D721Med (cell line): ENCODE results near the gene INSIG1.

ENCODE experiments used
- DNase-seq: peaks from one replicate; pipeline ENCODE4 v3.0.0; 2011; ENCODE audit warnings: low spot score; ENCODE audit not compliant: insufficient read length
- FAIRE-seq: peaks from 2 replicates; lab custom pipeline; 2011; peaks lifted over from hg19 to GRCh38; lab: Jason Lieb, UNC
- TF ChIP-seq, protein P1 (sequence below): IDR thresholded peaks from 2 replicates; pipeline ENCODE4 v1.5.1; 2012; ENCODE audit warnings: mild to moderate bottlenecking, control low read depth; ENCODE audit not compliant: insufficient read depth; ENCODE audit errors: missing control alignments

INSIG1 gene

GRCh38 chr7:155327590-155328320, 30.1 kb downstream of the INSIG1 start:
- TF ChIP-seq, protein P1, sequence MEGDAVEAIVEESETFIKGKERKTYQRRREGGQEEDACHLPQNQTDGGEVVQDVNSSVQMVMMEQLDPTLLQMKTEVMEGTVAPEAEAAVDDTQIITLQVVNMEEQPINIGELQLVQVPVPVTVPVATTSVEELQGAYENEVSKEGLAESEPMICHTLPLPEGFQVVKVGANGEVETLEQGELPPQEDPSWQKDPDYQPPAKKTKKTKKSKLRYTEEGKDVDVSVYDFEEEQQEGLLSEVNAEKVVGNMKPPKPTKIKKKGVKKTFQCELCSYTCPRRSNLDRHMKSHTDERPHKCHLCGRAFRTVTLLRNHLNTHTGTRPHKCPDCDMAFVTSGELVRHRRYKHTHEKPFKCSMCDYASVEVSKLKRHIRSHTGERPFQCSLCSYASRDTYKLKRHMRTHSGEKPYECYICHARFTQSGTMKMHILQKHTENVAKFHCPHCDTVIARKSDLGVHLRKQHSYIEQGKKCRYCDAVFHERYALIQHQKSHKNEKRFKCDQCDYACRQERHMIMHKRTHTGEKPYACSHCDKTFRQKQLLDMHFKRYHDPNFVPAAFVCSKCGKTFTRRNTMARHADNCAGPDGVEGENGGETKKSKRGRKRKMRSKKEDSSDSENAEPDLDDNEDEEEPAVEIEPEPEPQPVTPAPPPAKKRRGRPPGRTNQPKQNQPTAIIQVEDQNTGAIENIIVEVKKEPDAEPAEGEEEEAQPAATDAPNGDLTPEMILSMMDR: no peak
- FAIRE-seq (no peak), DNase-seq (no peak)

DNA sequence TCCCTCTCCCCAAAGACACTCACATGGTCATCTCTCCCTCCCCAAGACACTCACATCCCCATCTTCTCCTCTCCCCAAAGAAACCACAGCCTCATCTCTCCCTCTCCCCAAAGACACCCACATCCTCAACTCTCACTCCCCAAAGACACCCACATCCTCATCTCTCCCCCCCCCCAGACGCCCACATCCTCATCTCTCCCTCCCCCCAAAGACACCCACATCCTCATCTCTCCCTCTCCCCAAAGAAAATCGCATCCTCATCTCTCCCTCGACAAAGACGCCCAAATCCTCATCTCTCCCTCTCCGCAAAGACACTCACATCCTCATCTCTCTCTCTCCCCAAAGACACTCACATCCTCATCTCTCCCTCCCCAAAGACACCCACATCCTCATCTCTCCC, 31.5 kb downstream of the INSIG1 start:
- TF ChIP-seq, protein P1: no peak
- no peak for FAIRE-seq
- no peak for DNase-seq

DNA sequence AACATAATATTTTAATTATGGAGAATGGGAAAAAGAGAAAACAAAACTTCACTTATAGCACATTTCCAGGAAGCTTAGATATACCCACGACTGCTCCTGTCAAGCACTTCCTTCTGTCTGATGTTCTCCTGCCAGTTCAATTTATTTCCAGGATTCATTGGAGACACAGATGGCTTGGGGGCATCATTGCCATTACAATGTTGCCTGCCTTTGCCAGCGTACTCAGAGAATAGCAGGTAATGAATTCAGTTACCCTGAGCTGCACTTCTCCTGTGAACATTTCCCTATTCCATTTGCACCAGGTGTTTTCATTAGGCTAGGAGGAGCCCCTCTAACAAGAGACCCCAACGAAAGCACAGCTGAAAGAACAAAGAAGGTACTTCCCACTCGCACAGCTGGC, 33.7 kb downstream of the INSIG1 start:
- TF ChIP-seq, protein P1: no peak
- FAIRE-seq (no peak), DNase-seq (no peak)

DNA sequence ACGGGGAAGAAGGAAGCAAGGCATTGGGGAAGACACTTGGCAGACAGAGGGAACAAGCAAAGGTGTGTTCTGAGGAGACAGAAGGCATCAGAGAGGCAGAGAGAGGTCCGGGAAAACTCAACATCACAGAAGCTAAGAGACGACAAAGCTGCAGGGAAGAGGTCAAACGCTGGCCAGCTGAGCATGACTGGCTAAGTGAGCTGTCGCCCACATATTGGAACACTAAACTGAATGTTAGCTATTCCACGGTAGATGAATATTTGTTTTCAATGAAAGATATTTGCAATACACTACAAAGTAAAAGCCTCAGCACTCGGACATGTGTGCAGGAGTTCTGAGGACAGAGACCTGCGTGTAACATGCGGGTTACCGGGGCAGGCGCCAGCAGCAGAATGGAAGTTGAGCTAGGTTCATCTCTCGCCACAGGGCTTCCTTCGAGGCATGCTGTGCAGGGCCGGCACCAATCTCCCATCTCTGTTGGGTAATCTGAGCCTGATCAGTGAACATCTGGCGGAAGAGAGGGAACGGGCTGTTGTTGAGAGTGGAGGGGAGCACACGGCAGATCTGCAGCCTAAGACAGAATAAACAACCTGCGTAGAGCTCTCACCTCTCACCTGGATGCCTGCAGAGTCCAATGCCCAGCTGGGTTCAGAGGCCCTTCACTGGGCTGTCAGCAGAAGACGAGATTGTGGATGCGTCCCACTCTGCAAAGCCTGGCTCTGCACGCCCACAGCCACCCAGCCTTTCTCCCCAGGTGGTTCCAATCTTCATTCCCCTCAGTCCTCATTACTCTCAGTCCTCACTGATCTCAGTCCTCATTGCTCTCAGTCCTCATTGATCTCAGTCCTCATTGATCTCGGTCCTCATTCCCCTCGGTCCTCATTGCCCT, 35.9 kb downstream of the INSIG1 start:
- TF ChIP-seq, protein P1: no peak
- no peak for FAIRE-seq
- no peak for DNase-seq

- DNase-seq (no peak), FAIRE-seq (no peak)
- TF ChIP-seq, protein P1: no peak
Observed at GRCh38 chr7:155336812-155337602, 39.3 kb downstream of the INSIG1 start.

DNA sequence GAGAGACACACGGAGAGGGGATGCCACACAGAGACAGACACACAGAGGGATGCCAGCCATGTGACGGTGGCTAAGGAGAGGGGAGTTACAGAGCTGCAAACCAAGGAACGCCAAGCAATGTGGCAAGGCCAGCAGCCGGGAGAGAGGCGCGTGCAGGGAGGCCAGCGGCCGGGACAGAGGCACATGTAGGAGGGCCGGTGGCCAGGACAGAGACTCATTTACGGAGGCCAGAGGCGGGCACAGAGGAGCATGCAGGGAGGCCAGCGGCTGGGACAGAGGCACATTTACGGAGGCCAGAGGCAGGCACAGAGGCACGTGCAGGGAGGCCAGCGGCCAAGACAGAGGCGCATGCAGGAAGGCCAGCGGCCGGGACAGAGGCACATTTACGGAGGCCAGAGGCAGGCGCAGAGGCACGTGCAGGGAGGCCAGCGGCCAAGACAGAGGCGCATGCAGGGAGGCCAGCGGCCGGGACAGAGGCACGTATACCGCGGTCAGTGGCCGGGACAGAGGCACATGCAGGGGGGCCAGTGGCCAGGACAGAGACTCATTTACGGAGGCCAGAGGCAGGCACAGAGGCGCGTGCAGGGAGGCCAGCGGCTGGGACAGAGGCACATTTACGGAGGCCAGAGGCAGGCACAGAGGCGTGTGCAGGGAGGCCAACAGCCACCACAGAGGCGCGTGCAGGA, 40.4 kb downstream of the INSIG1 start:
- TF ChIP-seq, protein P1: no peak
- DNase-seq (no peak), FAIRE-seq (no peak)
